Coronary artery (tissue), 2 donors: Measurements from ENCODE around the gene NCOA4.

Experiments
- DNase-seq: peaks from one replicate; pipeline ENCODE4 v3.0.0-alpha.2; 2017; ENCODE audit warnings: low spot score
- H3K27ac ChIP-seq, 2 donors: fragments of 200-600 bp; sonication (generic); one replicate each; pipeline ENCODE4 v1.5.1; 2016 to 2019
- H3K4me3 ChIP-seq: fragments of 200-600 bp; sonication (generic); 2 replicates; pipeline ENCODE4 v1.5.1; 2016; ENCODE audit warnings: mild to moderate bottlenecking, moderate library complexity
- TF ChIP-seq, protein P1 (sequence below): fragments of 200-600 bp; sonication (generic); IDR thresholded peaks from one replicate; pipeline ENCODE4 v1.5.1; 2019; ENCODE audit warnings: antibody characterized with exemption

The NCOA4 gene

DNA sequence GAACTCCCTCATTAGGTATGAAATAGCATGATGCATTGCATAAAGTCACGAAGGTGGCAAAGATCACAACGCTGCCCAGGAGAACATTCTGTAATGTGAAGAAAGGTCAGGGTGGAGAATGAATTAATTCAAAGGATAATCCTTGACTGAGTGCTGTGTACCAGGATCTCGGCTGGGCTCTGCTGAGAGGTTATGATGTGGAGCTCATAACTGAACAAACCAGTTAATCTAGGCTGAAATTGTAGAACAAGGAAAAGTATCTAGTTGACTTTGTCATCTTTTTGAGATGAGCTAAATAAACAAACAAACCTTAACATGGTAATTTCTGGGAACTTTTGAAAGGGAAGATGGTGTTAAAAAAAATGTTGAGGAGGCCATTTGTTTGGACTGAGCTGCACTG, 9.6 kb upstream of the NCOA4 start:
- H3K27ac ChIP-seq = no peak overlapping the region

DNA sequence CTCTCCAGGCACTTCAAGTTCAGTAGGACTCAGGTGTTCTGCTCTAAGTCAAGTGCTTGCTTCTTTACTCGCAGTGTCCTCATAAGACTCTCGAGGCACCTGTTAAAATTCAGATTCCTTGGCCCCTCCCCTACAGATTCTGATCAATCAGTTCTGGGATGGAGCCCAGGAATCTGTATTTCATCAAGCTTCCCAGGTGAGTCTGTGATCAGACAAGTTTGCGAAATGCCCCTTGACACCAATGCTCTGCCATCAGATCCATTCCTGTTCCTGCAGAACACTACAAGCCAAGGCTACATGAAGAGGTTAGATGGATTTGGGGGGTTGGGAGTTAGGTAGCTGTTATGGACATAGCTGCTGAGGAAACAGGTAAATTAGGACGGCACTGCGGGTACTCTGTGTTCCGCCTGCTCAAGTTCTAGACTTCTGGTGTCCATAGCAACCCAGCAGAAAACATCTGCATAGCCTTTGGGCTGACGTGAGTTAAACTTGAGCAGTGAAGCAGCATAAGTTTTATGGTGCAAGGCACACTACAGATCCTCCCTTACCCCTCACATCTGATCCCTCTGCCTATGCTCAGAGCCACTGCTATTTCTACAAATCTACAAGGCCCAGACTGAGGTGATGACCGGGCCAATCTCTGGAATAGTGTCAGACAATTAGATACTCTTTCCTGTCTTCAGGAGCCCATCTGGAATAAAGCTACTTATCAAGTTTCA, 6.8 kb upstream of the NCOA4 start:
- no peak overlapping the region for H3K27ac ChIP-seq
- TF ChIP-seq, protein P1, sequence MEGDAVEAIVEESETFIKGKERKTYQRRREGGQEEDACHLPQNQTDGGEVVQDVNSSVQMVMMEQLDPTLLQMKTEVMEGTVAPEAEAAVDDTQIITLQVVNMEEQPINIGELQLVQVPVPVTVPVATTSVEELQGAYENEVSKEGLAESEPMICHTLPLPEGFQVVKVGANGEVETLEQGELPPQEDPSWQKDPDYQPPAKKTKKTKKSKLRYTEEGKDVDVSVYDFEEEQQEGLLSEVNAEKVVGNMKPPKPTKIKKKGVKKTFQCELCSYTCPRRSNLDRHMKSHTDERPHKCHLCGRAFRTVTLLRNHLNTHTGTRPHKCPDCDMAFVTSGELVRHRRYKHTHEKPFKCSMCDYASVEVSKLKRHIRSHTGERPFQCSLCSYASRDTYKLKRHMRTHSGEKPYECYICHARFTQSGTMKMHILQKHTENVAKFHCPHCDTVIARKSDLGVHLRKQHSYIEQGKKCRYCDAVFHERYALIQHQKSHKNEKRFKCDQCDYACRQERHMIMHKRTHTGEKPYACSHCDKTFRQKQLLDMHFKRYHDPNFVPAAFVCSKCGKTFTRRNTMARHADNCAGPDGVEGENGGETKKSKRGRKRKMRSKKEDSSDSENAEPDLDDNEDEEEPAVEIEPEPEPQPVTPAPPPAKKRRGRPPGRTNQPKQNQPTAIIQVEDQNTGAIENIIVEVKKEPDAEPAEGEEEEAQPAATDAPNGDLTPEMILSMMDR = no peak
- no peak overlapping the region for H3K4me3 ChIP-seq
- DNase-seq = no peak

More for the DNA sequence above, 9.6 kb upstream of the NCOA4 start:
- no peak for DNase-seq
- H3K4me3 ChIP-seq = no peak overlapping the region
- TF ChIP-seq, protein P1 = no peak

DNA sequence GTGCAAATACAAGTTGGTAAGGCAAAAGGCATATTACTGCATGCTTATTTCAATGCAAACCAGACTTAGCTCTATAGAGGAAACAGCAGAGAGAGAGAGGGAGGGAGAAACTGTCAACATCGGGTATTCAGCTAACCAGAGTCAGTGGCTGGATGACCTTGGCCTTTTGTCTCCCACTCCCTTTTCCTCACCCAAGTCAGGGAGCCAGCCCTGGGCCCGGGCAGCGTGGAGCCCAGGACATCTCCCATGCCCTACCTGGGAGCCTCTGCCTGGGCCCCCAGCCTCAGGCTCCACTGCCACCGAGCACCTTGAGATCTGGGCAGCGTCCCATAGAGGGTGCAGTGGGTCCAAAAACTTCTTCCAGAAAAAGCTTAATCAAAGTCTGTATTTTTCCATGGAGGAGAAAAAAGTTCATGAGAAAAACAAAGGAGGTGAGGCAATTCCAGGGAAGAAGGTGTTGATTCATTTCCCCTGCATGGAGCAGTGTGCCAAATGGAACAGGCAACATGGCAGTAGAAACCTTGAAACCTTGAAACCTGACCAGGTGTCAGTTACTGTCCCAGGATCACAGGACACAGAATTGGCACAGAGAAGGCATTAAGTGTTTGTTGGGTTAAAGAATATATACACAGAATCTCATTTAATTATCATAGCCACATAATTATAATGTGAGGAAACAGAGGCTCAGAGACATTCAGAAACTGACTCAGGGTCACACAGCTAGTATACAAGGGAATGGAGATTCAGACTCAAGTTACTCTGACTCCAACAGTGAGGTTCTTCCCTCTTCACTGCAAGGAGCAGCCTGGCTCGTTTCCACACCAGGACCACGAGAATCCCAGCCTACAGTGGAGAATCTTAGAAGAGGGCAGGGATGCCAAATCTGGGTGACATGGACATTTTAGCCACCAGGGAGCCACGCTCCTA, 5.8 kb upstream of the NCOA4 start:
- no peak for DNase-seq
- Histone ChIP-seq H3K4me3 (no peak overlapping the region), H3K27ac (no peak overlapping the region)
- TF ChIP-seq, protein P1 = no peak

DNA sequence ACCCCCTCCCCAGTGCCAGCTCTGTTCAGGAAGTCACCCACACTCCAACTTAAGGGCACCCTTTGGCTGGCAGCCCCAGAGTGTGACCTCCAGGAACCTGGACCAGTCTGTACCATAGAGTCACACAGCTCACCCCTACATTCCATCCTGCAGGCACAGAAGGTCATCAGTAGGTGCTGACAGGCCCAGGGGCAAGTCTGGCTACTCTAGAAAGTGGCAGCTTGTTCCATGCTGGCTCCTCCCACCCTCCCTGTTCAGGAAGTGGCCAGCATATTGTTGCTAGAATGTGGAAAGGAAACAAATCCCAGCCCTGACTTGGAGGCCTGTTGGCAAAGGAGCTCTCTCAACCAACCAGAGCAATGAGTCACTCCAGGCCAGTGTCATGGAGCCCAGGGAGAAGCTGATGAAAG, 3.2 kb upstream of the NCOA4 start:
- H3K4me3 ChIP-seq = no peak overlapping the region
- H3K27ac ChIP-seq = no peak overlapping the region
- DNase-seq = no peak
- TF ChIP-seq, protein P1 = no peak

DNA sequence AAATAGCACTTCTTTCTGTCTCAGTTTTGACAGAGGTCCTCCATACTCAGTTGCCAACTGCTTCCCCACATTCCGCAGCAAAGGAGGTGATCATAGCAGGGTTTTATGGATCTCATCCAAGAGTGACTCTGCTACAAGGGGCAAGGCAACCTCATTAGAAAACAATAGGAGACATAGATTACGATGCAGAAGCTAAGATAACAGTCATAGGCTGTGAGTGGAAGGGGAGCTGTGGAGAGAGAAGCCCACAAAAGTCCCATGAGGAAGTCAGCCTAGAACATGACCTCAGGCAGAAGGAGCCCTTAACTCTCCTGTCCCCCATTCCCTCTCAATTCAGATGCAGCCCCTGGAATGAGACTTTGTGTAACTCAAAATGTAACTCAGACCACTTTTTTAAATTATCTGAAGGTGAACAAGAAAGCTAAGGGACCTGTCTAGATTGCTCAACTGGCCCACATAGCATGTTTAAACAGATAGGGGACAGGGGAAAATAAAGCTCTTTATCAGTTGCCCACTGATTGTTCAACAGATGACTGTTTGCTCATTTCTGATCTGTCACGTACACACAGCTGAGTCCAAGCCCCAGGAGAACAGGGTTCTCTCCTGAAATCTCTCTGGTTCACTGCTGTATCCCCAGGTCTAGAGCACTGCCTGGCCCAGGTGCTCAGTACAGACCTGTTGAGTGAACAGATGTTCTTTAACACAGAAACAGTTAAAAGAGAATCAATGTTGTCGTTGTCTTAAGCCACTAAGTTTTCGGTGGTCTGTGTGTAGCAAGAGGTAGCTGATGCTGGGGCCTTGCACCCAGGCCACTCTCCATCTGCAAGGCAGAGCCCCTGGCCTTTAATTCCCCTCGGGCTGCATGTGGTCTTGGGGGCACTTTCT, 1.5 kb upstream of the NCOA4 start:
- no peak overlapping the region for H3K4me3 ChIP-seq
- no peak overlapping the region for H3K27ac ChIP-seq
- TF ChIP-seq, protein P1 = no peak
- no peak for DNase-seq

DNA sequence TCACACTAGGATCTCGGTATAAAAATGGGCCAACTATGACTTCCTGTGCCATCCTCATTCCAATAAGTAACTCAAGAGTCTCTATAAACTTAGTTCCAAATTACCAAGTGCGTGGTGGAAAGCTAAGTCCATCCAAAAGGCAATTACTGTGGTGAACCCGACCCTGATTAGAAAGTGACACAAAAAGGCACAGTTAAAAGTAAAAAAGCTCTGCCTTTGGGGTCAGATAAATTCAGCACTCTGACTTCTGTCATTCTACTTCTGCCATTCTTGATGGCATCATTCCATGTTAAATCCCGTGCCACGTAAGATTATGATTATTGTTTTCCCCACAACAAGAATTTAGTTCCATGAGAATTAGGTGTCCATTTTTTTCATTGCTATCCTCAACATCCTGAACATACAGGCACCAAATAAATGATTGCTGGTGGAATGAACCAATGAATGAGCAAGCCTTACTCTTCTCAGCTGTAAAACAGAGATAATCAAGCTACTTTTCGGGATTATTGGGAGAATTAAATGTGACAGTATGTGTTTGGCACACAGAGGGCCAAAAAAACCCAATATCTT, 877 bp downstream of the NCOA4 start:
- TF ChIP-seq, protein P1 = no peak
- no peak for DNase-seq
- Histone ChIP-seq H3K4me3 (peak overlapping the region; percentile 83), H3K27ac (peak overlapping the region; percentile 88 to 93)
